ENCODE measurements around the gene STX19. TPM values are rescaled to one million over a fixed set of nuclear protein-coding genes. Genes with fewer than 3 reads are reported as not detected.
"Not testable (repeated sequence)": the region's sequence is repeated elsewhere in the genome, so short reads cannot be mapped to it uniquely, and the experiment has no call there.

The STX19 gene
- total RNA-seq, 1 experiment from 2014 or later, result not detected

- H2BK20ac ChIP-seq (ENCODE audit: low read depth, low read length, poor library complexity, severe bottlenecking), result no peak overlapping the region
- H3K79me1 ChIP-seq (ENCODE audit: insufficient read depth, low read depth, low read length, poor library complexity, severe bottlenecking), result no peaks in the 10 kb centered on the region
- Mint-ChIP-seq H3K9me3 (peaks cover 18 to 33% of the 10 kb centered on the region in 2 experiments), H3K27ac (no peak overlapping the region), H3K27me3 (ENCODE audit: low read depth) (peaks cover 20% of the 10 kb centered on the region), H3K4me3 (no peak overlapping the region), H3K4me1 (peaks cover 9 to 12% of the 10 kb centered on the region in 2 experiments), H3K36me3 (ENCODE audit: insufficient read depth in 1 of 3, low read depth in 3 of 3) (peaks cover 0 to 7% (median 0%) of the 10 kb centered on the region in 3 experiments; a peak in 2 of 7 replicates)
- no peak overlapping the region for H3K27ac ChIP-seq (ENCODE audit: insufficient read length, low read depth, low read length)
- no peak overlapping the region for H3K18ac ChIP-seq (ENCODE audit: insufficient read length, low read depth, low read length)
- no peak overlapping the region for H2BK15ac ChIP-seq (ENCODE audit: low read depth, low read length)
- no peak overlapping the region for H2AK5ac ChIP-seq (ENCODE audit: insufficient read length, low read length)
- H2AFZ ChIP-seq (ENCODE audit: low read length), result no peak overlapping the region
- H2BK120ac ChIP-seq (ENCODE audit: low read depth, low read length, poor library complexity, severe bottlenecking), result no peak overlapping the region
- no peaks in the 10 kb centered on the region; the same call in 1 of the 2 replicates for H3K27me3 ChIP-seq (ENCODE audit: insufficient read depth, low read length)
- no peaks in the 10 kb centered on the region for H3K9me3 ChIP-seq (ENCODE audit: control insufficient read depth, low read depth, low read length)
- H3K9ac ChIP-seq (ENCODE audit: extremely low read depth, insufficient read length, low read length), result no peak overlapping the region
- H4K20me1 ChIP-seq (ENCODE audit: control insufficient read depth, insufficient read depth, insufficient read length), result no peaks in the 10 kb centered on the region
- no peak overlapping the region for H4K8ac ChIP-seq (replicated peaks; ENCODE audit: insufficient read length, low read depth, low read length)
- no peak for DNase-seq
- H3K14ac ChIP-seq (ENCODE audit: insufficient read depth, low read length), result no peak overlapping the region
- no peak overlapping the region for H4K91ac ChIP-seq (ENCODE audit: insufficient read length, low read depth, low read length)
- H3K56ac ChIP-seq (ENCODE audit: insufficient read length, low read depth, low read length), result no peak overlapping the region
- H3K4ac ChIP-seq (ENCODE audit: low read depth, low read length), result no peak overlapping the region
- TF ChIP-seq CTCF (conservative IDR thresholded peaks at IDR 0.05), result no peak
- no peaks in the 10 kb centered on the region for H3K4me1 ChIP-seq (ENCODE audit: insufficient read depth, low read length)
- H2BK5ac ChIP-seq (ENCODE audit: insufficient read length, low read length), result no peak overlapping the region
- H3K79me2 ChIP-seq (ENCODE audit: insufficient read depth, low read length), result no peaks in the 10 kb centered on the region
- H2BK12ac ChIP-seq (ENCODE audit: insufficient read length, low read depth, low read length), result no peak overlapping the region
- no peak overlapping the region for H3K4me2 ChIP-seq (ENCODE audit: insufficient read depth, insufficient read length, low read length)
- H4K5ac ChIP-seq (ENCODE audit: insufficient read length, low read depth, low read length), result no peak overlapping the region
- no CpG with 5 or more reads among the region's 3 CpGs for WGBS (ENCODE audit: extremely low coverage, insufficient read length, low lambda C conversion rate)
- no peak overlapping the region for H3K23ac ChIP-seq (ENCODE audit: insufficient read length, low read depth, low read length)
- H3T11ph ChIP-seq (ENCODE audit: low read length), result no peak overlapping the region
- no peaks in the 10 kb centered on the region for H3K23me2 ChIP-seq (ENCODE audit: insufficient read length, low read depth, low read length, poor library complexity, severe bottlenecking)
Observed at GRCh38 chr3:93969443-93969842, 59.0 kb downstream of the STX19 start.

DNA sequence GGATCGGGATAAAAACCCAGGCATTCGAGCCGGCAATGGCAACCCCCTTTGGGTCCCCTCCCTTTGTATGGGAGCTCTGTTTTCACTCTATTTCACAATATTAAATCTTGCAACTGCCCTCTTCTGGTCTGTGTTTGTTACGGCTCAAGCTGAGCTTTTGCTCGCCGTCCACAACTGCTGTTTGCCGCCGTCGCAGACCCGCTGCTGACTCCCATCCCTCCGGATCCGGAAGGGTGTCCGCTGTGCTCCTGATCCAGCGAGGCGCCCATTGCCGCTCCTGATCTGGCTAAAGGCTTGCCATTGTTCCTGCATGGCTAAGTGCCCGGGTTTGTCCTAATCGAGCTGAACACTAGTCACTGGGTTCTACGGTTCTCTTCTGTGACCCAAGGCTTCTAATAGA is 63.3 kb downstream of the STX19 start:
- H3K4me1 ChIP-seq (ENCODE audit: insufficient read depth, low read length); H2BK20ac ChIP-seq (ENCODE audit: low read depth, low read length, poor library complexity, severe bottlenecking); H2BK120ac ChIP-seq (ENCODE audit: low read depth, low read length, poor library complexity, severe bottlenecking); H3K27ac Mint-ChIP-seq; H4K91ac ChIP-seq (ENCODE audit: insufficient read length, low read depth, low read length); H3K23ac ChIP-seq (ENCODE audit: insufficient read length, low read depth, low read length); H3K27me3 Mint-ChIP-seq (ENCODE audit: low read depth); H3K4me2 ChIP-seq (ENCODE audit: insufficient read depth, insufficient read length, low read length); H2AFZ ChIP-seq (ENCODE audit: low read length); H3K4me3 Mint-ChIP-seq; H3K18ac ChIP-seq (ENCODE audit: insufficient read length, low read depth, low read length); H3K56ac ChIP-seq (ENCODE audit: insufficient read length, low read depth, low read length); H2AK5ac ChIP-seq (ENCODE audit: insufficient read length, low read length); H3K27ac ChIP-seq (ENCODE audit: insufficient read length, low read depth, low read length); H2BK5ac ChIP-seq (ENCODE audit: insufficient read length, low read length); H3T11ph ChIP-seq (ENCODE audit: low read length); H3K79me2 ChIP-seq (ENCODE audit: insufficient read depth, low read length); H3K23me2 ChIP-seq (ENCODE audit: insufficient read length, low read depth, low read length, poor library complexity, severe bottlenecking); H3K4me1 Mint-ChIP-seq; H2BK15ac ChIP-seq (ENCODE audit: low read depth, low read length); H2BK12ac ChIP-seq (ENCODE audit: insufficient read length, low read depth, low read length); H4K8ac ChIP-seq (replicated peaks; ENCODE audit: insufficient read length, low read depth, low read length); H4K20me1 ChIP-seq (ENCODE audit: control insufficient read depth, insufficient read depth, insufficient read length); H3K9ac ChIP-seq (ENCODE audit: extremely low read depth, insufficient read length, low read length); H4K5ac ChIP-seq (ENCODE audit: insufficient read length, low read depth, low read length); H3K9me3 ChIP-seq (ENCODE audit: control insufficient read depth, low read depth, low read length); H3K79me1 ChIP-seq (ENCODE audit: insufficient read depth, low read depth, low read length, poor library complexity, severe bottlenecking); H3K4ac ChIP-seq (ENCODE audit: low read depth, low read length); H3K27me3 ChIP-seq (ENCODE audit: insufficient read depth, low read length); H3K14ac ChIP-seq (ENCODE audit: insufficient read depth, low read length): not testable (repeated sequence)
- WGBS (ENCODE audit: extremely low coverage, insufficient read length, low lambda C conversion rate), result no CpG with 5 or more reads among the region's 19 CpGs
- Mint-ChIP-seq H3K9me3 (peaks cover 54 to 74% of the 10 kb centered on the region in 2 experiments), H3K36me3 (ENCODE audit: insufficient read depth in 1 of 3, low read depth in 3 of 3) (peaks cover 0 to 14% (median 4%) of the 10 kb centered on the region in 3 experiments; a peak in 4 of 7 replicates)
- DNase-seq, result peak; percentile 30
